Panc1 (cell line): Measurements from ENCODE around the gene PPP1R2. TPM values are rescaled to one million over a fixed set of nuclear protein-coding genes. Genes with fewer than 3 reads are reported as not detected.

Experiments used
- ATAC-seq: fragments of 200-7000 bp; cut with Tn5 transposase; 2 replicates; pipeline ENCODE4 v1.9.1; 2020; ENCODE audit warnings: mild to moderate bottlenecking, moderate library complexity
- BruUV-seq: library from RNA; stranded (reverse); fragments of 400-500 nt; replicated peaks from 2 replicates; lab custom pipeline; 2021; lab: Mats Ljungman, UMichigan
- CTCF ChIA-PET: fragments of 300-600 bp; sonication (Branson Sonifier 250); formaldehyde crosslinking; loops from one replicate; lab custom pipeline; 2022; ENCODE audit warnings: antibody characterized with exemption; lab: Charles Lee
- POLR2A ChIA-PET: fragments of 300-600 bp; sonication (Branson Sonifier 250); formaldehyde crosslinking; loops from one replicate; lab custom pipeline; 2022; ENCODE audit warnings: antibody characterized with exemption; lab: Charles Lee
- DNase-seq: peaks from one replicate; pipeline ENCODE4 v3.0.0-alpha.2; 2010; ENCODE audit warnings: low read depth, low spot score
- H3K27ac ChIP-seq: 2 replicates; pipeline ENCODE4 v1.5.1; 2011; ENCODE audit warnings: mild to moderate bottlenecking, low read length, inconsistent platforms
- H3K27me3 ChIP-seq: fragments of 200-500 bp; sonication (Bioruptor generic); 2 replicates; pipeline ENCODE4 v1.6.0; 2014; ENCODE audit warnings: low read length, inconsistent platforms; ENCODE audit not compliant: control insufficient read depth, insufficient read depth
- H3K36me3 ChIP-seq: fragments of 200-500 bp; sonication (Bioruptor generic); 2 replicates; pipeline ENCODE4 v1.5.1; 2014; ENCODE audit warnings: inconsistent platforms, mild to moderate bottlenecking, low read length, moderate library complexity; ENCODE audit not compliant: control insufficient read depth, insufficient read depth
- H3K4me1 ChIP-seq: 2 replicates; pipeline ENCODE4 v1.5.1; 2011; ENCODE audit warnings: inconsistent platforms, mild to moderate bottlenecking, low read length, moderate library complexity; ENCODE audit not compliant: control insufficient read depth, insufficient read depth
- H3K4me3 ChIP-seq, 2 experiments: 2 replicates each; pipeline ENCODE4 v1.5.1; 2011 to 2012; ENCODE audit warnings: low read depth in 2 of 2, low read length in 2 of 2, mild to moderate bottlenecking in 2 of 2, inconsistent platforms in 1 of 2, moderate library complexity in 1 of 2
- H3K9me3 ChIP-seq: fragments of 200-500 bp; sonication (Bioruptor generic); 2 replicates; pipeline ENCODE4 v1.5.1; 2014; ENCODE audit warnings: low read depth, mild to moderate bottlenecking, inconsistent platforms, low read length, moderate library complexity; ENCODE audit not compliant: control insufficient read depth, insufficient read depth
- POLR2AphosphoS5 ChIP-seq: IDR thresholded peaks from 2 replicates; pipeline ENCODE4 v1.6.1; 2012; ENCODE audit warnings: mild to moderate bottlenecking, low read depth, low read length, moderate library complexity
- REST ChIP-seq, 2 experiments: IDR thresholded peaks; 2 replicates each; pipeline ENCODE4 v1.6.1; 2011 to 2012; ENCODE audit warnings: low read depth in 2 of 2, control low read depth in 1 of 2, low read length in 1 of 2, mild to moderate bottlenecking in 1 of 2, moderate library complexity in 1 of 2; ENCODE audit not compliant: insufficient read depth in 1 of 2
- SIN3A ChIP-seq: IDR thresholded peaks from 2 replicates; pipeline ENCODE4 v1.6.1; 2012; ENCODE audit warnings: low read depth, mild to moderate bottlenecking, low read length, moderate library complexity, borderline replicate concordance; ENCODE audit not compliant: insufficient read depth
- TCF7L2 ChIP-seq: IDR thresholded peaks from 2 replicates; pipeline ENCODE4 v1.6.1; 2011; ENCODE audit warnings: mild to moderate bottlenecking, low read depth, low read length, inconsistent platforms
- in situ Hi-C: cut with HindIII; loops from 2 replicates; pipeline ENCODE4 v1.10.0; 2016; ENCODE audit warnings: low sequenced_read_pairs, low pct_unique_long_range_greater_than_20kb
- intact Hi-C: fragments of 100-400 bp; cut with micrococcal nuclease; formaldehyde crosslinking; loops from one replicate; pipeline ENCODE4 v1.10.0; 2022; ENCODE audit not compliant: unreplicated experiment
- total RNA-seq: library from RNA; stranded (reverse); gene quantifications from one replicate; pipeline ENCODE4 v1.2.1, GENCODE V29; 2021; ENCODE audit not compliant: unreplicated experiment
- TF ChIP-seq, protein P1 (sequence below): fragments of 450-650 bp; IDR thresholded peaks from 2 replicates; pipeline ENCODE4 v1.5.1; 2017; ENCODE audit warnings: mild to moderate bottlenecking

Gene PPP1R2
- total RNA-seq, 1 experiment from 2014 or later = 60.2 TPM

DNA sequence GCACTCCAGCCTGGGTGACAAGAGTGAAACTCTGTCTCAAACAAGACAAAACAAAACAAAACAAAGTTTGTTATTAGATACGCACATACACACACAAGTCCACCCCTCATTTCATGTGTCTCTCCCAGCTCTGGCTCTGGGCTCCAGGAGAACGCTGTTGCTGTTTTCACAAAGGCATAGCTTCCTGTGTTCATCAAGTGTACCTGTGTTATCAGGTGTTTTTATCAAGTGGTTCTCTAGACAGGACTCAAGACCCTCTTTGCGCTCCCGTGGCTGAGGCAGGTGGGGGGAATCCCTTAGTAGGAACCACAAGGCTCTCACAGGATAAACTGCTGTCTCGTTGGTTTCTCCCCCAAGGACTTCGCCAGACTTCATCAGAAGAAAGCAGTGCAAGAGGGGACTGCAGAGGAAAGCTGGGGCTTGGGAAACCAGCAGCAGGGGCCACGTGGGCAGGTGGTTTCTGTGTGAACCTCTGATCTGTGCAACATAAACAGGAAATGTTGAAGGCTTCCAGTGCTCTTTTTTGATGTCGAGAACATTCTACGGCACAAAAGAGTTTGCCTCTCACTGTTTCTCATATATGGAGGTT lies 6.9 kb upstream of the PPP1R2 start:
- in situ Hi-C loops = no loop called here

DNA sequence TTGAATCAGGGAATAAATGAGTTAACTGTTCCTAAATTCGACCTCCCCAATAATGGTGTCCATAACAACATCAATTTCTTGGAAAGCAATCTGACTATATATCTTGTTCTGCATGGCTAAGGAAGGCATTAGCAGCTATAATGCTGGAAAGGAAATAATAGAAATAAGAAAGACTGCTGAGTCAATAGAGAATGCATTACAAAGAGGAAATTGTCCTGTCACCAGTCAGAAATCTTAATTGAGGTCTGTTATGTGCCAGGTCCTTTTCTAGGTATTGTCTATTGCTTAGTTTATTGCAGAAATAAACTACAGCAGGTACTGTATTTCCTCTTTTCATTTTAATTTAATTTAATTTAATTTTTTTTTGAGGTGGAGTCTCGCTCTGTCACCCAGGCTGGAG lies 5.9 kb upstream of the PPP1R2 start:
- Histone ChIP-seq H3K9me3 (no peaks in the 10 kb centered on the region), H3K27me3 (no peaks in the 10 kb centered on the region), H3K4me3 (no peak overlapping the region), H3K36me3 (no peaks in the 10 kb centered on the region), H3K27ac (no peak overlapping the region), H3K4me1 (0 out of 2 replicates have a peak, but pooled peaks cover 1% of the 10 kb centered on the region)
- BruUV-seq = no TSS peak
- in situ Hi-C loops = no loop called here
- no peak for TF ChIP-seq REST (IDR thresholded peaks at IDR 0.05; ENCODE audit: insufficient read depth in 1 of 2, low read depth in 2 of 2, low read length in 1 of 2)
- TF ChIP-seq POLR2AphosphoS5 = no peak
- no peak for TF ChIP-seq TCF7L2
- TF ChIP-seq, protein P1, sequence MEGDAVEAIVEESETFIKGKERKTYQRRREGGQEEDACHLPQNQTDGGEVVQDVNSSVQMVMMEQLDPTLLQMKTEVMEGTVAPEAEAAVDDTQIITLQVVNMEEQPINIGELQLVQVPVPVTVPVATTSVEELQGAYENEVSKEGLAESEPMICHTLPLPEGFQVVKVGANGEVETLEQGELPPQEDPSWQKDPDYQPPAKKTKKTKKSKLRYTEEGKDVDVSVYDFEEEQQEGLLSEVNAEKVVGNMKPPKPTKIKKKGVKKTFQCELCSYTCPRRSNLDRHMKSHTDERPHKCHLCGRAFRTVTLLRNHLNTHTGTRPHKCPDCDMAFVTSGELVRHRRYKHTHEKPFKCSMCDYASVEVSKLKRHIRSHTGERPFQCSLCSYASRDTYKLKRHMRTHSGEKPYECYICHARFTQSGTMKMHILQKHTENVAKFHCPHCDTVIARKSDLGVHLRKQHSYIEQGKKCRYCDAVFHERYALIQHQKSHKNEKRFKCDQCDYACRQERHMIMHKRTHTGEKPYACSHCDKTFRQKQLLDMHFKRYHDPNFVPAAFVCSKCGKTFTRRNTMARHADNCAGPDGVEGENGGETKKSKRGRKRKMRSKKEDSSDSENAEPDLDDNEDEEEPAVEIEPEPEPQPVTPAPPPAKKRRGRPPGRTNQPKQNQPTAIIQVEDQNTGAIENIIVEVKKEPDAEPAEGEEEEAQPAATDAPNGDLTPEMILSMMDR = no peak
- no peak for TF ChIP-seq SIN3A
- ChIA-PET POLR2A (no interaction called here), CTCF (no interaction called here)
- DNase-seq (no peak), ATAC-seq (no peak)
- intact Hi-C loops = no loop called here

More for the DNA sequence above, 6.9 kb upstream of the PPP1R2 start:
- Histone ChIP-seq H3K4me1 (no peaks in the 10 kb centered on the region), H3K4me3 (no peak overlapping the region), H3K36me3 (no peaks in the 10 kb centered on the region), H3K27ac (no peak overlapping the region), H3K27me3 (no peaks in the 10 kb centered on the region), H3K9me3 (no peaks in the 10 kb centered on the region)
- intact Hi-C loops = no loop called here
- TF ChIP-seq, protein P1 = no peak
- no peak for TF ChIP-seq TCF7L2
- TF ChIP-seq SIN3A = no peak
- no peak for TF ChIP-seq POLR2AphosphoS5
- no peak for TF ChIP-seq REST (IDR thresholded peaks at IDR 0.05; ENCODE audit: insufficient read depth in 1 of 2, low read depth in 2 of 2, low read length in 1 of 2)
- BruUV-seq = no TSS peak
- POLR2A ChIA-PET = no interaction called here
- DNase-seq (no peak), ATAC-seq (no peak)
- CTCF ChIA-PET = no interaction called here
